Measurements from ENCODE around the gene CCDC142. TPM values are rescaled to one million over a fixed set of nuclear protein-coding genes. Genes with fewer than 3 reads are reported as not detected.
A peak's percentile ranks its signal among the peaks of the same experiment; 100 is the strongest.

The CCDC142 gene
- total and polyA plus RNA-seq, 2 of the 8 experiments (the other 6 are each of a cell fraction or from before 2014, with no cell fraction given), result 6.0 to 10.7 TPM

- Histone ChIP-seq H4K8ac (ENCODE audit: extremely low read depth, insufficient read depth, low read length) (no peak within 1 kb of the TSS), H3K79me2 (ENCODE audit: control insufficient read depth in 1 of 2, insufficient read depth in 2 of 2, low read length in 2 of 2) (peaks cover 0 to 9% of the 10 kb centered on the region in 2 experiments; a peak in 1 of 4 replicates), H3K23me2 (ENCODE audit: low read depth, low read length) (peaks cover 16% of the 10 kb centered on the region; the same call in 1 of the 2 replicates), H3K9me3 (ENCODE audit: insufficient read depth in 2 of 2, low read depth in 1 of 2, low read length in 1 of 2) (no peaks in the 10 kb centered on the region), H4K20me1 (replicated peaks in 1 of 2; ENCODE audit: control insufficient read depth in 1 of 2, insufficient read depth in 2 of 2, low read length in 2 of 2) (no peaks in the 10 kb centered on the region), H2BK12ac (ENCODE audit: low read depth, low read length) (no peak within 1 kb of the TSS), H2BK5ac (ENCODE audit: low read depth, low read length) (no peak within 1 kb of the TSS; the same call in 1 of the 2 replicates), H4K91ac (replicated peaks; ENCODE audit: insufficient read length, low read length) (no peak within 1 kb of the TSS), H3K9ac (replicated peaks in 1 of 4; ENCODE audit: extremely low read depth in 1 of 4, low read depth in 3 of 4, low read length in 3 of 4) (peak within 1 kb of the TSS in 3 of 4 experiments; percentile 8 to 52 (median 44); a peak in 5 of 7 replicates), H3K23ac (ENCODE audit: insufficient read length) (no peak within 1 kb of the TSS), H3K4ac (replicated peaks; ENCODE audit: insufficient read length, low read depth, low read length) (peak within 1 kb of the TSS; percentile 61), H2BK20ac (ENCODE audit: low read length) (no peak within 1 kb of the TSS), H3K27ac (ENCODE audit: low read depth, low read length) (peak within 1 kb of the TSS; percentile 55), H3K79me1 (ENCODE audit: low read depth, low read length) (no peaks in the 10 kb centered on the region; the same call in 1 of the 2 replicates), H3K4me2 (ENCODE audit: insufficient read depth in 1 of 2, low read depth in 2 of 2, low read length in 2 of 2) (peak within 1 kb of the TSS; percentile 62 to 82), H3K36me3 (ENCODE audit: control insufficient read depth in 2 of 4, insufficient read depth in 4 of 4, low read length in 3 of 4) (no peaks in the 10 kb centered on the region), H2AFZ (ENCODE audit: low read length) (peak within 1 kb of the TSS; percentile 93), H3K56ac (replicated peaks; ENCODE audit: insufficient read length, low read depth, low read length) (no peak within 1 kb of the TSS), H3K4me3 (ENCODE audit: extremely low read depth in 1 of 4, insufficient read depth in 2 of 4, low read depth in 3 of 4, low read length in 4 of 4) (peak within 1 kb of the TSS; percentile 64 to 96 (median 83)), H3K18ac (ENCODE audit: extremely low read depth, low read length) (peak within 1 kb of the TSS; percentile 49; the same call in 1 of the 2 replicates), H3K27me3 (replicated peaks in 1 of 4; ENCODE audit: control insufficient read depth in 3 of 4, extremely low read depth in 1 of 4, insufficient read depth in 3 of 4, low read length in 3 of 4) (no peaks in the 10 kb centered on the region), H2AK5ac (ENCODE audit: low read depth, low read length) (no peak within 1 kb of the TSS), H4K5ac (ENCODE audit: insufficient read length, low read depth, low read length) (peak within 1 kb of the TSS; percentile 61), H3K4me1 (replicated peaks in 1 of 4; ENCODE audit: control insufficient read depth in 3 of 4, insufficient read depth in 4 of 4, low read length in 3 of 4) (peaks cover 0 to 10% (median 2%) of the 10 kb centered on the region in 4 experiments; a peak in 5 of 7 replicates), H2BK120ac (replicated peaks; ENCODE audit: low read depth, low read length) (no peak within 1 kb of the TSS), H3K14ac (ENCODE audit: insufficient read length) (no peak within 1 kb of the TSS), H2BK15ac (ENCODE audit: low read length) (no peak within 1 kb of the TSS; the same call in 1 of the 2 replicates)
- ChIA-PET POLR2A (ENCODE audit: partially characterized antibody) (interaction anchor here (0.8 to 10.5 kb wide), 14 partner anchors 8 to 231 kb away, joined by 3 to 89 read pairs (median 6); partner anchors contain the start of genes C2orf81, CCDC142, MOGS and MRPL53), CTCF (ENCODE audit: partially characterized antibody) (interaction anchor here (0.8 to 10.5 kb wide), 14 partner anchors 9 to 133 kb away, joined by 3 to 86 read pairs (median 3); partner anchors contain the start of genes CCDC142, MRPL53 and TTC31)
- peak; percentile 86 to 98 for DNase-seq (ENCODE audit: low read depth in 1 of 2, low spot score in 2 of 2)
- WGBS, 2 experiments (ENCODE audit: extremely low coverage in 1 of 2, insufficient coverage in 1 of 2, insufficient read length in 1 of 2, insufficient replicate concordance in 2 of 2, low coverage in 1 of 2, low lambda C conversion rate in 2 of 2, missing lambda C conversion rate in 1 of 2), result 3% methylated on average over 40 of the region's 40 CpGs; no CpG with 5 or more reads in 1 of the 2 experiments
- peak; percentile 71 for FAIRE-seq
- TF ChIP-seq KDM1A (IDR thresholded peaks at IDR 0.05; ENCODE audit: borderline replicate concordance, low read length) (no peak), ATF3 (IDR thresholded peaks at IDR 0.05; ENCODE audit: insufficient read depth, low read depth, low read length) (no peak), CEBPB (IDR thresholded peaks at IDR 0.05; ENCODE audit: low read depth, low read length) (no peak), TCF12 (IDR thresholded peaks at IDR 0.05; ENCODE audit: low read depth, low read length) (0 out of 2 replicates have a peak, but pooled peaks have one; percentile 56), TAF7 (optimal IDR thresholded peaks at IDR 0.05; ENCODE audit: borderline replicate concordance, low read depth, low read length) (peak; percentile 37), USF2 (IDR thresholded peaks at IDR 0.05; ENCODE audit: low read length) (no peak), HDAC2 (IDR thresholded peaks at IDR 0.05; ENCODE audit: borderline replicate concordance in 1 of 2, low read depth in 2 of 2, low read length in 2 of 2) (peak; percentile 91 to 99; a peak in 2 of 4 replicates), TBP (IDR thresholded peaks at IDR 0.05; ENCODE audit: low read depth, low read length) (peak; percentile 80)
Observed at GRCh38 chr2:74454654-74455511, 27.9 kb downstream of the CCDC142 start, which contains the start of gene INO80B. INO80B (plus strand) TSS chr2:74455087; CDS start chr2:74455117, 30 bp downstream.

Data from H1 (cell line).